Testis (tissue), 3 donors: ENCODE measurements around the gene CD1B. TPM values are rescaled to one million over a fixed set of nuclear protein-coding genes. Genes with fewer than 3 reads are reported as not detected.
"Not testable (repeated sequence)": the region's sequence is repeated elsewhere in the genome, so short reads cannot be mapped to it uniquely, and the experiment has no call there.

Experiments used
- DNase-seq: peaks from one replicate; pipeline ENCODE4 v3.0.0-alpha.2; 2019
- H3K27ac ChIP-seq, 2 donors: fragments of 200-600 bp; sonication (generic); one replicate each; pipeline ENCODE4 v1.5.1; 2019
- H3K27me3 ChIP-seq: fragments of 200-600 bp; sonication (generic); one replicate; pipeline ENCODE4 v1.5.1; 2019
- H3K36me3 ChIP-seq: fragments of 200-600 bp; sonication (generic); one replicate; pipeline ENCODE4 v1.5.1; 2017; ENCODE audit warnings: low read depth; ENCODE audit errors: missing control alignments
- H3K4me1 ChIP-seq: fragments of 200-600 bp; sonication (generic); one replicate; pipeline ENCODE4 v1.5.1; 2019
- H3K4me3 ChIP-seq, 2 donors: fragments of 200-600 bp; sonication (generic); one replicate each; pipeline ENCODE4 v1.5.1; 2017 to 2019
- H3K9me3 ChIP-seq: fragments of 200-600 bp; sonication (generic); one replicate; pipeline ENCODE4 v1.5.1; 2017
- POLR2A ChIP-seq: fragments of 450-650 bp; IDR thresholded peaks from one replicate; pipeline ENCODE4 v1.6.1; 2017; ENCODE audit warnings: antibody characterized with exemption, mild to moderate bottlenecking, moderate library complexity
- WGBS, 2 donors: methylation state at CpG; one replicate each; pipeline ENCODE4 v1.1.5; 2018; 5-methylcytosine and 5-hydroxymethylcytosine counted together
- intact Hi-C: fragments of 100-400 bp; cut with DNase I; formaldehyde crosslinking; loops from one replicate; pipeline ENCODE4 v1.15.1; 2023; ENCODE audit warnings: low total_unique reads
- polyA plus RNA-seq: library from polyadenylated mRNA; stranded (reverse); fragments of 350-450 nt; fragmentation: Illumina TruSeq; extraction: RNeasy Lipid Tissue Mini Kit (QIAGEN cat#74804); gene quantifications from one replicate; pipeline ENCODE4 v1.2.3, GENCODE V29; 2014; ENCODE audit warnings: low read depth, low replicate concordance; ENCODE audit not compliant: insufficient read depth
- total RNA-seq, 2 donors: library from RNA; depleted of rRNA; stranded (reverse); fragments of >200 nt; gene quantifications; one replicate each; pipeline ENCODE4 v1.2.3, GENCODE V29; 2016
- TF ChIP-seq, protein P1 (sequence below), 3 experiments: fragments of 450-650 bp in 2 of 3; fragments of 200-600 bp in 1 of 3; sonication (generic) in 1 of 3; IDR thresholded peaks; one replicate each; pipeline ENCODE4 v1.5.1; 2016 to 2019; ENCODE audit warnings: antibody characterized with exemption in 3 of 3, mild to moderate bottlenecking in 2 of 3, moderate library complexity in 1 of 3

The CD1B gene
- total and polyA plus RNA-seq, 3 donors from 2014 or later, result 0.30 TPM; not detected in 2

DNA sequence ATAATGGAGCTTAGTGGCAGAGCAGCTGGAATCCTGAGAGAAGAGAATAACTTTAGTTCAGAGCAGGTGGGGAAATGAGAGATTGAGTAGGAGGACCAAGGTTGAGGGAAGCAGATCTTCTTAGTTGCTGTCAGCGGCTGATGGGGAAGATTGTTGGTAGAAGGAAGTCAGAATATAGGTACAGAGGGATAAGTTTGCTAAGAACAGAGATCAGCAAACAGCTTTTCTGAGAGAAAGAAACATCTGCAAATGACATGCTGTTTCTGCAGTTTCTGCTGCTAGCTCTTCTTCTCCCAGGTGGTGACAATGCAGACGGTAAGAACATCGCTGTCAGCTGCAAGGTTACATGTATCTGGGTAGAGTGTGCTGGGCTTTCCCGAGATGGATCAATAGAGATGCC, 41.5 kb downstream of the CD1B start, which contains the start of gene CD1C:
TSS of gene CD1C (plus strand) at position 113 of the 400 bp plus-strand sequence. CDS start at position 255, 142 bp downstream.
- intact Hi-C loops, result no loop called here
- H3K36me3 ChIP-seq, result no peaks in the 10 kb centered on the region
- no peak within 1 kb of the TSS for H3K4me3 ChIP-seq
- no peak for TF ChIP-seq POLR2A
- TF ChIP-seq, protein P1, sequence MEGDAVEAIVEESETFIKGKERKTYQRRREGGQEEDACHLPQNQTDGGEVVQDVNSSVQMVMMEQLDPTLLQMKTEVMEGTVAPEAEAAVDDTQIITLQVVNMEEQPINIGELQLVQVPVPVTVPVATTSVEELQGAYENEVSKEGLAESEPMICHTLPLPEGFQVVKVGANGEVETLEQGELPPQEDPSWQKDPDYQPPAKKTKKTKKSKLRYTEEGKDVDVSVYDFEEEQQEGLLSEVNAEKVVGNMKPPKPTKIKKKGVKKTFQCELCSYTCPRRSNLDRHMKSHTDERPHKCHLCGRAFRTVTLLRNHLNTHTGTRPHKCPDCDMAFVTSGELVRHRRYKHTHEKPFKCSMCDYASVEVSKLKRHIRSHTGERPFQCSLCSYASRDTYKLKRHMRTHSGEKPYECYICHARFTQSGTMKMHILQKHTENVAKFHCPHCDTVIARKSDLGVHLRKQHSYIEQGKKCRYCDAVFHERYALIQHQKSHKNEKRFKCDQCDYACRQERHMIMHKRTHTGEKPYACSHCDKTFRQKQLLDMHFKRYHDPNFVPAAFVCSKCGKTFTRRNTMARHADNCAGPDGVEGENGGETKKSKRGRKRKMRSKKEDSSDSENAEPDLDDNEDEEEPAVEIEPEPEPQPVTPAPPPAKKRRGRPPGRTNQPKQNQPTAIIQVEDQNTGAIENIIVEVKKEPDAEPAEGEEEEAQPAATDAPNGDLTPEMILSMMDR (IDR thresholded peaks at IDR 0.05), result no peak
- no peak within 1 kb of the TSS for H3K27ac ChIP-seq
- H3K4me1 ChIP-seq, result no peaks in the 10 kb centered on the region
- no peaks in the 10 kb centered on the region for H3K9me3 ChIP-seq
- no peaks in the 10 kb centered on the region for H3K27me3 ChIP-seq
- DNase-seq, result no peak
- 77 to 86% methylated on average over 4 of the region's 4 CpGs for WGBS, 2 donors

- Histone ChIP-seq H3K4me3 (no peak overlapping the region), H3K27me3 (no peaks in the 10 kb centered on the region), H3K9me3 (no peaks in the 10 kb centered on the region), H3K36me3 (no peaks in the 10 kb centered on the region), H3K27ac (no peak overlapping the region), H3K4me1 (no peaks in the 10 kb centered on the region)
- TF ChIP-seq, protein P1 (IDR thresholded peaks at IDR 0.05), result no peak
- TF ChIP-seq POLR2A, result no peak
- intact Hi-C loops, result no loop called here
- DNase-seq, result no peak
- WGBS, 2 donors, result 100% methylated on average over 1 of the region's 1 CpG
Measured at GRCh38 chr1:158286941-158287346, 44.4 kb downstream of the CD1B start.

- WGBS, 2 donors, result 85 to 87% methylated on average over 4 of the region's 4 CpGs
- Histone ChIP-seq H3K36me3 (no peaks in the 10 kb centered on the region), H3K27ac (no peak overlapping the region), H3K4me3 (no peak overlapping the region), H3K9me3 (no peaks in the 10 kb centered on the region), H3K4me1 (no peaks in the 10 kb centered on the region), H3K27me3 (no peaks in the 10 kb centered on the region)
- no peak for DNase-seq
- intact Hi-C loops, result no loop called here
- TF ChIP-seq POLR2A, result no peak
- TF ChIP-seq, protein P1 (IDR thresholded peaks at IDR 0.05), result no peak
Measured at GRCh38 chr1:158286487-158286886, 44.8 kb downstream of the CD1B start.

- Histone ChIP-seq H3K36me3 (no peaks in the 10 kb centered on the region), H3K4me3 (no peak overlapping the region), H3K27ac (no peak overlapping the region), H3K4me1 (no peaks in the 10 kb centered on the region), H3K9me3 (no peaks in the 10 kb centered on the region), H3K27me3 (no peaks in the 10 kb centered on the region)
- 57 to 65% methylated on average over 7 of the region's 7 CpGs for WGBS, 2 donors
- intact Hi-C loops, result no loop called here
- DNase-seq, result peak; percentile 34
- TF ChIP-seq, protein P1 (IDR thresholded peaks at IDR 0.05), result no peak
- no peak for TF ChIP-seq POLR2A
Measured at GRCh38 chr1:158285756-158286241, 45.5 kb downstream of the CD1B start.

- TF ChIP-seq, protein P1 (IDR thresholded peaks at IDR 0.05), result no peak
- TF ChIP-seq POLR2A, result no peak
- no peaks in the 10 kb centered on the region for H3K27me3 ChIP-seq
- H3K4me3 ChIP-seq, result no peak overlapping the region
- intact Hi-C loops, result no loop called here
- no peaks in the 10 kb centered on the region for H3K36me3 ChIP-seq
- no peak overlapping the region for H3K27ac ChIP-seq
- 66 to 73% methylated on average over 2 of the region's 2 CpGs for WGBS, 2 donors
- DNase-seq, result no peak
- H3K4me1 ChIP-seq, result no peaks in the 10 kb centered on the region
- no peaks in the 10 kb centered on the region for H3K9me3 ChIP-seq
Measured at GRCh38 chr1:158283965-158284364, 47.4 kb downstream of the CD1B start.

DNA sequence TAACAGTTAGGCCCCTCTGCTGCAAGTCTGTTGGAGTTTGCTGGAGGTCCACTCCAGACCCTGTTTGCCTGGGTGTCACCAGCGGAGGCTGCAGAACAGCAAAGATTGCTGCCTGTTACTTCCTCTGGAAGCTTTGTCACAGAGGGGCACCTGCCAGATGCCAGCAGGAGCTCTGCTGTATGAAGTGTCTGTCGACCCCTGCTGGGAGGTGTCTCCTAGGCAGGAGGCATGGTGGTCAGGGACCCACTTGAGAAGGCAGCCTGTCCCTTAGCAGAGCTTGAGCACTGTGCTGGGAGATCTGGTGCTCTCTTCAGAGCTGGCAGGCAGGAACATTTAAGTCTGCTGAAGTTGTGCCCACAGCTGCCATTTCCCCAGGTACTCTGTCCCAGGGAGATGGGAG, 48.9 kb downstream of the CD1B start:
- H3K27me3 ChIP-seq, H3K4me1 ChIP-seq, H3K36me3 ChIP-seq, H3K9me3 ChIP-seq, H3K4me3 ChIP-seq, DNase-seq, H3K27ac ChIP-seq, intact Hi-C loops: not testable (repeated sequence)
- 83% methylated on average over 1 of the region's 2 CpGs; no CpG with 5 or more reads in 1 of the 2 donors for WGBS, 2 donors
